ENCODE results near the gene PDS5B.
"Not testable (repeated sequence)": the region's sequence is repeated elsewhere in the genome, so short reads cannot be mapped to it uniquely, and the experiment has no call there.

The PDS5B gene

GRCh38 chr13:32586080-32586900, at the start of gene PDS5B:
TSS of gene PDS5B (plus strand) at chr13:32586452. CDS start at chr13:32648773, 62,321 bp downstream.
- peak; percentile 62 for DNase-seq

GRCh38 chr13:32537580-32538142, 48.6 kb upstream of the PDS5B start:
- DNase-seq: no peak

- no peak for DNase-seq
These were observed 48.1 kb upstream of the PDS5B start for GRCh38 chr13:32538143-32538620.

GRCh38 chr13:32538621-32539246, 47.5 kb upstream of the PDS5B start, which contains the start of gene N4BP2L2:
TSS of gene N4BP2L2 (minus strand) at chr13:32538795. CDS start at chr13:32537027, 1,768 bp downstream.
- peak; percentile 79 for DNase-seq

- DNase-seq: no peak
These were observed 44.0 kb upstream of the PDS5B start for GRCh38 chr13:32542221-32542620.

DNA sequence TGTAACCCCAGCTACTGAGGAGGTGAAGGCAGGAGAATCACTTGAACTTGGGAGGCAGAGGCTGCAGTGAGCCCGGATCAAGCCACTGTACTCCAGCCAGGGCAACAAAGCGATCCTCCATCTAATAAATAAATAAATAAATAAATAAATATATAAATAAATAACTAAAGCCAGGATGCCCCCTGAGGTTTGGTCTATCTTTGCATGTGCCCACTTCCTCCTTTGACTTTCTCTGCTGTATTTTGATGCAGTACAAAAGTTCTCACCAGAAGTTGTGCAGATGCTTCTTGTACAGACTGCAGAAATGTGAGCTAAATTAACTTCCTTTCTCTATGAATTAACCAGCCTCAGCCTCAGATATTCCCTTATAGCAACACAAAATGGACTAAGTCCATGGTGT, 41.2 kb upstream of the PDS5B start:
- no peak for DNase-seq

DNA sequence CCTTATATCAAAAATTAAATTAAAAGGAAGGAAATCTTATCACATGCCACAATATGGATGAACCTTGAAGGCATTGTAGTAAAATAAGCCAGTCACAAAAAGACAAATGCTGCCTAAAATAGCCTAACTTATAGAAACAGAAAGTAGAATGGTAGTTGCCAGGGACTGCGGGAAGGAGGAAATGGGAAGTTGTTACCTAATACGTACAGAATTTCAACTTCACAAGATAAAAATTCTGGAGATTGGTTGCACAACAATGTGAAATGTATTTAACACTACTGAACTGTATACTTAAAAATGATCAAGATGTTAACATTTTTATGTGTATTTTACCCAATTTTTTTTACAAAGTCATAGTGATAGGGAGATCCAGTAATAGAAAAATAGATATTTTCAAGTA, 37.4 kb upstream of the PDS5B start:
- no peak for DNase-seq

- DNase-seq: no peak
These were observed 36.5 kb upstream of the PDS5B start for GRCh38 chr13:32549788-32550187.

- no peak for DNase-seq
These were observed 32.5 kb upstream of the PDS5B start for GRCh38 chr13:32553720-32554119.

GRCh38 chr13:32555613-32556012, 30.6 kb upstream of the PDS5B start:
- DNase-seq: no peak

DNA sequence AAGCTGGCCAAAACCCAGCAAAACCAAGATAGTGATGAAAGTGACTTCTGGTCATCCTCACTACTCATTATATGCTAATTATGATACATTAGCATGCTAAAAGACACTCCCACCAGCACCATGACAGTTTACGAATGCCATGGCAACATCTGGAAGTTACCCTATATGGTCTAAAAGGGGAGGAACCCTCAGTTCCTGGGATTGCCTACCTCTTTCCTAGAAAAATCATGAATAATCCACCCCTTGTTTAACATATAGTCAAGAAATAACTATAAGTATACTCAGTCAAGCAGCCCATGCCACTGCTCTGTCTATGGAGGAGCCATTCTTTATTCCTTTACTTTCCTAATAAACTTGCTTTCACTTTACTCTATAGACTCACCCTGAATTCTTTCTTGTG, 25.4 kb upstream of the PDS5B start:
- DNase-seq: not testable (repeated sequence)

DNA sequence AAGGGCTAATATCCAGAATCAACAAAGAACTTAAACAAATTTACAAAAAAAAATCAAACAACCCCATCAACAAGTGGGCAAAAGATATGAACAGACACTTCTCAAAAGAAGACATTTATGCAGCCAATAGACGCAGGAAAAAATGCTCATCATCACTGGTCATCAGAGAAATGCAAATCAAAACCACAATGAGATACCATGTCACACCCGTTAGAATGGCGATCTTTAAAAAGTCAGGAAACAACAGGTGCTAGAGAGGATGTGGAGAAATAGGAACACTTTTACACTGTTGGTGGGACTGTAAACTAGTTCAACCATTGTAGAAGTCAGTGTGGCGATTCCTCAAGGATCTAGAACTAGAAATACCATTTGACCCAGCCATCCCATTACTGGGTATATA, 10.6 kb upstream of the PDS5B start:
- not testable (repeated sequence) for DNase-seq

DNA sequence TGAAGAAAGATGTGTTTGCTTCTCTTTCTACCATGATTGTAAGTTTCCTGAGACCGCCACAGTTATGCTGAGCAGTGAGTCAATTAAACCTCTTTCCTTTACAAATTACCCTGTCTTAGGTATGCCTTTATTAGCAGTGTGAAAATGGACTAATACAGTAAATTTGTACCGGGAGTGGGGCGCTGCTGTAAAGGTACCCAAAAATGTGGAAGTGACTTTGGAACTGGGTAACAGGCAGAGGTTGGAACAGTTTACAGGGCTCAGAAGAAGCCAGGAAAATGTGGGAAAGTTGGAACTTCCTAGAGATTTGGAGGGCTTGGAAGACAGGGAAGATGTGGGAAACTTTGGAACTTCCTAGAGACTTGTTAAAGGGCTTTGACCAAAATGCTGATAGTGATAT, 9.2 kb upstream of the PDS5B start:
- DNase-seq: no peak

GRCh38 chr13:32581177-32581786, 5.0 kb upstream of the PDS5B start:
- DNase-seq: no peak

- no peak for DNase-seq
These were observed 4.0 kb upstream of the PDS5B start for GRCh38 chr13:32582281-32582680.

DNA sequence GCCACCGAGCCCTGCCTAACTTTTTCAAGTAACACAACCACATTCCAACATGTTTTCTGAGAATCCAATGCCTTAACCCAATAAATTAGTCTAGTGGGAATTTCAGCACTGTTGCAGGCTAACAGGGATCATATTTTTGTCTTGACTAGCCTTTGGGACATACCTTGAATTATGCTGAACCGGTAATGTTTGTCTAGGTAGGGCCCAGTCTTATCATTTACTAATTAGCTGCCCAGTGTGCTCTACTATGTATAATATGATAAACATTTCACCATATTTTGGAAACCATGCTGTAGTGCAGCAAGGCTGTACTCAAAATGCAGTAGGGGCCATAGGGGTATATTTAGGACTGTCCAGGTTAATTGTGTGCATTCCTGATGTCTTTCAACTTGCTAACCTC, 3.3 kb upstream of the PDS5B start:
- DNase-seq: no peak

DNA sequence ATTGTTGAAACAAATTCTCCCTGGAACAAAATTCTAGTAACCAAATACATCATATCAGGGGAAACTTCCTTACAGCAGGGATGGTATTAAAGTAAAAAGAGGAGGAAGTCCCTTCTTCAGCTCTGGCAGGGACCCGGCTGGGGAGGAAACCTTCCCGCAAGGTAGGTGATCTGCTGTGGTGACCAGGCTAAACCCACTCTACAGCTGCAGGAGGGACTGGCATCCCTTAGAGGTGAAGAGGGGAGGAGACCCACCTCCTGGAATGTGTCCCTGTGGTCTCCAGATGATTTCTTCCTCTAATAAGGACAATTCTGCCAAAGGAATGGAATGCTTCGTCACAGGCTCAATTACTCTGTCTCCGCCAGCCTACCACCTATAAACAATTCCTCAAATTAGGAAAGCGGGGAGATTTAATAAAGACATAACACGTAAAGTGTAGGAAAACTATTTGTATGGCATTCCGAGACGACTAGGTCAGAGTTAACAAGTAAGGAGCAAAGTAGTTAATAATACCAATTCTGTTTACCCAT, 637 bp upstream of the PDS5B start:
- DNase-seq: no peak

GRCh38 chr13:32587011-32587810, 959 bp downstream of the PDS5B start:
- DNase-seq: no peak

- DNase-seq: no peak
These were observed 1.5 kb downstream of the PDS5B start for GRCh38 chr13:32587811-32588170.

DNA sequence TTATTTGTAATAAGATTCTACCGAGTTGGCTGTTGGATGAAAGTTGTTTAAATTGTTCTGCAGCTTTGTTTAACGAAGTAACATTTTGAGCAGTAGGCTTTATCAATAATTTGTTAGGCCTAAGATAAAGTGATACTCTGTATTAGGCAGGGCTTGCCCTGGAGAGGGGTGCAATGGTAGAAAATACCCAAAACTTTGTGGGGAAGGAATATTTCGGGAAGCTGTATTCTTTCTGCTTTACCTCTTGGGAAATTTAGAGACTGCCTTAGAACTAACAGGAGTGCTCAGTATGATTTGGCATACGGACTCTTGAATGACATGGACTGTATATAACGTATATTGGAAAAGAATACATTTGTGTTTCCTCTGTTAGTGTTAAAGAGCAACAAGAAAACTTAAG, 2.5 kb downstream of the PDS5B start:
- no peak for DNase-seq

GRCh38 chr13:32589471-32589870, 3.2 kb downstream of the PDS5B start:
- DNase-seq: no peak

GRCh38 chr13:32590266-32590665, 4.0 kb downstream of the PDS5B start:
- no peak for DNase-seq

Data from NCI-H524 treated with DMSO at 0.1 percent for 48 hours (cell line).